HG03175 (cell line): ENCODE results near the gene ENPP7.

Experiments used
- ATAC-seq: cut with Tn5 transposase; IDR thresholded peaks from one replicate; pipeline ENCODE4 v1.9.1; 2021; ENCODE audit warnings: mild to moderate bottlenecking, moderate library complexity; ENCODE audit not compliant: unreplicated experiment

The ENPP7 gene

GRCh38 chr17:79776376-79777119 is 45.8 kb downstream of the ENPP7 start:
- ATAC-seq: no peak

- ATAC-seq: peak; percentile 13
Measured at GRCh38 chr17:79777120-79777893, 46.6 kb downstream of the ENPP7 start.

- peak; percentile 70 for ATAC-seq
Measured at GRCh38 chr17:79777894-79778503, 47.3 kb downstream of the ENPP7 start, which contains the start of gene CBX2. Gene CBX2, plus strand, starts transcription at chr17:79778148. Its CDS starts 88 bp downstream, at chr17:79778236.

- ATAC-seq: no peak
Measured at GRCh38 chr17:79778504-79779083, 47.9 kb downstream of the ENPP7 start.

GRCh38 chr17:79779084-79779529 is 48.4 kb downstream of the ENPP7 start:
- ATAC-seq: no peak

GRCh38 chr17:79779661-79780365 is 49.1 kb downstream of the ENPP7 start:
- no peak for ATAC-seq

- no peak for ATAC-seq
Measured at GRCh38 chr17:79781012-79781650, 50.4 kb downstream of the ENPP7 start.

- no peak for ATAC-seq
Measured at GRCh38 chr17:79781736-79782575, 51.2 kb downstream of the ENPP7 start.

- ATAC-seq: no peak
Measured at GRCh38 chr17:79783891-79784290, 53.1 kb downstream of the ENPP7 start.

- no peak for ATAC-seq
Measured at GRCh38 chr17:79784353-79785016, 53.7 kb downstream of the ENPP7 start.

- ATAC-seq: no peak
Measured at GRCh38 chr17:79785017-79785899, 54.5 kb downstream of the ENPP7 start.

GRCh38 chr17:79785900-79786810 is 55.4 kb downstream of the ENPP7 start:
- ATAC-seq: no peak

GRCh38 chr17:79786930-79787643 is 56.3 kb downstream of the ENPP7 start:
- ATAC-seq: no peak

- ATAC-seq: no peak
Measured at GRCh38 chr17:79788455-79788854, 57.7 kb downstream of the ENPP7 start.

GRCh38 chr17:79788989-79789942 is 58.5 kb downstream of the ENPP7 start:
- no peak for ATAC-seq
